ENCODE measurements around the gene C6orf132. TPM values are rescaled to one million over a fixed set of nuclear protein-coding genes. Genes with fewer than 3 reads are reported as not detected.

Gene C6orf132
- total and polyA plus RNA-seq, 2 donors from 2014 or later: 5.6 to 42.7 TPM

- no peak for FAIRE-seq
- no peak overlapping the region for H3K27ac ChIP-seq (ENCODE audit: low read depth in 2 of 2, low read length in 2 of 2)
- DNase-seq: no peak
- TF ChIP-seq, protein P1, sequence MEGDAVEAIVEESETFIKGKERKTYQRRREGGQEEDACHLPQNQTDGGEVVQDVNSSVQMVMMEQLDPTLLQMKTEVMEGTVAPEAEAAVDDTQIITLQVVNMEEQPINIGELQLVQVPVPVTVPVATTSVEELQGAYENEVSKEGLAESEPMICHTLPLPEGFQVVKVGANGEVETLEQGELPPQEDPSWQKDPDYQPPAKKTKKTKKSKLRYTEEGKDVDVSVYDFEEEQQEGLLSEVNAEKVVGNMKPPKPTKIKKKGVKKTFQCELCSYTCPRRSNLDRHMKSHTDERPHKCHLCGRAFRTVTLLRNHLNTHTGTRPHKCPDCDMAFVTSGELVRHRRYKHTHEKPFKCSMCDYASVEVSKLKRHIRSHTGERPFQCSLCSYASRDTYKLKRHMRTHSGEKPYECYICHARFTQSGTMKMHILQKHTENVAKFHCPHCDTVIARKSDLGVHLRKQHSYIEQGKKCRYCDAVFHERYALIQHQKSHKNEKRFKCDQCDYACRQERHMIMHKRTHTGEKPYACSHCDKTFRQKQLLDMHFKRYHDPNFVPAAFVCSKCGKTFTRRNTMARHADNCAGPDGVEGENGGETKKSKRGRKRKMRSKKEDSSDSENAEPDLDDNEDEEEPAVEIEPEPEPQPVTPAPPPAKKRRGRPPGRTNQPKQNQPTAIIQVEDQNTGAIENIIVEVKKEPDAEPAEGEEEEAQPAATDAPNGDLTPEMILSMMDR (IDR thresholded peaks at IDR 0.05; ENCODE audit: borderline replicate concordance, extremely low read depth, insufficient read depth): no peak
- peaks cover 14 to 61% (median 41%) of the 10 kb centered on the region in 3 donors for H3K36me3 ChIP-seq (ENCODE audit: control insufficient read depth in 2 of 3, insufficient read depth in 3 of 3, low read length in 3 of 3)
- no peaks in the 10 kb centered on the region for H3K4me1 ChIP-seq (ENCODE audit: control insufficient read depth in 2 of 3, insufficient read depth in 2 of 3, low read depth in 1 of 3, low read length in 3 of 3)
- H3K9me3 ChIP-seq (ENCODE audit: control insufficient read depth in 2 of 3, insufficient read depth in 1 of 3, low read length in 3 of 3): no peaks in the 10 kb centered on the region
- intact Hi-C loops (cut with DNase I): no loop called here
- no peaks in the 10 kb centered on the region for H3K27me3 ChIP-seq (ENCODE audit: control insufficient read depth, insufficient read depth, low read length)
- no peak overlapping the region for H3K9ac ChIP-seq (ENCODE audit: low read length in 3 of 3)
- H3K4me3 ChIP-seq (ENCODE audit: low read length in 3 of 3): no peak overlapping the region
These were observed 74.2 kb downstream of the C6orf132 start for GRCh38 chr6:42068173-42068572.

DNA sequence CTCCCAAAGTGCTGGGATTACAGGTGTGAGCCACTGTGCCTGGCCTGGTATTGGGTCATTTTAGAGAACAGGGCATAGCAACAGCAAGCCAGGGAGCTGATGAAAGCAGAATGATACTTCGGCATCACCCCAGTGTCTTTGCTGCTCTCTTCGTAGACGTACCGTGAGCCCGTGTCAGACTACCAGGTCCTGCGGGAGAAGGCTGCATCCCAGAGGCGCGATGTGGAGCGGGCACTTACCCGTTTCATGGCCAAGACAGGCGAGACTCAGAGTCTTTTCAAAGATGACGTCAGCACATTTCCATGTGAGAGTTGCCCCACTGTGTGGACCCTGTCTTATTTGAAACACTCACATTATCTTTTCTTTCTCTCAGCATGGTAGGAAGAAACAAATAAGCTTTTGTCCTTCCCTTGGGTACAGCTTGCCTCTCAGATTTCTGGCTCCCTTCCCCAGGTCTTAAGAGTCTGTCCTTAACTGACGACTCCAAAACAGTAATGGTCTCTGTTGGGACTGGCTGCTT lies 76.2 kb downstream of the C6orf132 start:
- Histone ChIP-seq H3K36me3 (ENCODE audit: control insufficient read depth in 2 of 3, insufficient read depth in 3 of 3, low read length in 3 of 3) (peaks cover 11 to 54% (median 39%) of the 10 kb centered on the region in 3 donors), H3K27me3 (ENCODE audit: control insufficient read depth, insufficient read depth, low read length) (no peaks in the 10 kb centered on the region), H3K9me3 (ENCODE audit: control insufficient read depth in 2 of 3, insufficient read depth in 1 of 3, low read length in 3 of 3) (no peaks in the 10 kb centered on the region), H3K27ac (ENCODE audit: low read depth in 2 of 2, low read length in 2 of 2) (no peak overlapping the region), H3K4me1 (ENCODE audit: control insufficient read depth in 2 of 3, insufficient read depth in 2 of 3, low read depth in 1 of 3, low read length in 3 of 3) (no peaks in the 10 kb centered on the region), H3K9ac (ENCODE audit: low read length in 3 of 3) (no peak overlapping the region), H3K4me3 (ENCODE audit: low read length in 3 of 3) (no peak overlapping the region)
- intact Hi-C loops (cut with DNase I): no loop called here
- DNase-seq: no peak
- TF ChIP-seq, protein P1 (IDR thresholded peaks at IDR 0.05; ENCODE audit: borderline replicate concordance, extremely low read depth, insufficient read depth): no peak
- no peak for FAIRE-seq

GRCh38 chr6:42059743-42060142 lies 82.7 kb downstream of the C6orf132 start:
- DNase-seq (no peak), FAIRE-seq (no peak)
- intact Hi-C loops (cut with DNase I): no loop called here
- Histone ChIP-seq H3K4me1 (ENCODE audit: control insufficient read depth in 2 of 3, insufficient read depth in 2 of 3, low read depth in 1 of 3, low read length in 3 of 3) (no peaks in the 10 kb centered on the region), H3K4me3 (ENCODE audit: low read length in 3 of 3) (no peak overlapping the region), H3K36me3 (ENCODE audit: control insufficient read depth in 2 of 3, insufficient read depth in 3 of 3, low read length in 3 of 3) (peaks cover 3 to 48% (median 39%) of the 10 kb centered on the region in 3 donors), H3K27me3 (ENCODE audit: control insufficient read depth, insufficient read depth, low read length) (no peaks in the 10 kb centered on the region), H3K9me3 (ENCODE audit: control insufficient read depth in 2 of 3, insufficient read depth in 1 of 3, low read length in 3 of 3) (no peaks in the 10 kb centered on the region), H3K27ac (ENCODE audit: low read depth in 2 of 2, low read length in 2 of 2) (no peak overlapping the region), H3K9ac (ENCODE audit: low read length in 3 of 3) (no peak overlapping the region)
- TF ChIP-seq, protein P1 (IDR thresholded peaks at IDR 0.05; ENCODE audit: borderline replicate concordance, extremely low read depth, insufficient read depth): no peak

GRCh38 chr6:42053601-42054000 lies 88.8 kb downstream of the C6orf132 start:
- intact Hi-C loops (cut with DNase I): no loop called here
- Histone ChIP-seq H3K27me3 (ENCODE audit: control insufficient read depth, insufficient read depth, low read length) (no peaks in the 10 kb centered on the region), H3K27ac (ENCODE audit: low read depth in 2 of 2, low read length in 2 of 2) (no peak overlapping the region), H3K36me3 (ENCODE audit: control insufficient read depth in 2 of 3, insufficient read depth in 3 of 3, low read length in 3 of 3) (peaks cover 3 to 35% (median 21%) of the 10 kb centered on the region in 3 donors), H3K4me1 (ENCODE audit: control insufficient read depth in 2 of 3, insufficient read depth in 2 of 3, low read depth in 1 of 3, low read length in 3 of 3) (peaks cover 0 to 17% (median 6%) of the 10 kb centered on the region in 3 donors), H3K9me3 (ENCODE audit: control insufficient read depth in 2 of 3, insufficient read depth in 1 of 3, low read length in 3 of 3) (no peaks in the 10 kb centered on the region), H3K4me3 (ENCODE audit: low read length in 3 of 3) (no peak overlapping the region), H3K9ac (ENCODE audit: low read length in 3 of 3) (no peak overlapping the region)
- TF ChIP-seq, protein P1 (IDR thresholded peaks at IDR 0.05; ENCODE audit: borderline replicate concordance, extremely low read depth, insufficient read depth): no peak
- FAIRE-seq (no peak), DNase-seq (no peak)
